ENCODE data around the gene SHOC2. TPM values are rescaled to one million over a fixed set of nuclear protein-coding genes. Genes with fewer than 3 reads are reported as not detected.
A peak's percentile ranks its signal among the peaks of the same experiment; 100 is the strongest.

Gene SHOC2
- total RNA-seq, 1 experiment from 2014 or later, result 59.8 TPM

DNA sequence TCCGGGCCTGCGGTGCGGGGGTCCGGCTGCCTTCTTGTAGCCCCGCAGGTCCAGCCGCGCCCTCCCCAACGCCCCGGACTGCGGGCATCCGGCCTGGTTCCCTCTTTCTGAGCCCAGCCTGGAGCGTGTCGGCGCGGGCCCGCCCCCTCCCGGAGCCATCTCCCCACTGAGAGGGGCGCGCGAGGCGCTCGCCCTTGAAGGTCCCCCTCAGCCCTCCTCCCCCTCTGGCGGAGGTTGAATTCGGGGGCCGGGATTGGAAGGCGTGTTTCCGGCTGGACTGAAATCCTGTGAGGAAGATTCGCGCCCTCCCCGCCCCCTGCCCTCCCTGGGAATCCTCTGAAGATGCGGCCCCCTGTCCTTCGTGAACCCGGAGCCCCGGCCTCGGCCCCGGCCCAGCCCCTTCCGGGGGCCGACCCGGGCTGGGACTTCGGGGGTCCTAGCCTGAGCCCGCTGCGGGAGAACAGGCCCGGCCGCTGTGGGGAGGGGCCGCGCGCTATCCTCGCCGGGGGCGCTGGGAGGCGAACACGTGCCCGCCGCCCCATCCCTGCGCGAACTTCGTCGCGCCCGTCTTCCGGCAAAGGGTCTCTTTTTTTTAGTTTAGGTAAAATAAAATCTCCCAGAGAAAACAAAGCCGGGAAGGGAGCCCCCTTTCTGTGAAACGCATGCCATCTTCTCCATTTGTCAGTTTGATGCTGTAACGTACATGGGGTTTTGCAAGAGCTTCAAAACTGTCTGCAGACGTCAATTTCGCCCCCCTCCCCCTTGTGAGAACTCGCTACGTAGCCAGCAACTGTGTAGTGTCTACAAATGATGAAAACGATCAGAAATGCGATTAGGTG is 47.0 kb upstream of the SHOC2 start:
- peak; percentile 86 for DNase-seq (ENCODE audit: unreplicated experiment)
- TSS peak; percentile 70 for BruUV-seq (replicated peaks)
- H3K4me1 Mint-ChIP-seq (ENCODE audit: insufficient read depth, unreplicated experiment), result peaks cover 33% of the 10 kb centered on the region
- intact Hi-C loops (cut with micrococcal nuclease), result loop anchor here (1.0 to 5.0 kb wide), 2 partner anchors 126 to 565 kb away; no protein-coding TSS in a partner anchor
- no peaks in the 10 kb centered on the region for H3K27me3 Mint-ChIP-seq (ENCODE audit: insufficient read depth, unreplicated experiment)
- no peak for TF ChIP-seq CTCF (IDR thresholded peaks at IDR 0.05; ENCODE audit: unreplicated experiment)
- peak overlapping the region; percentile 91 for H3K27ac Mint-ChIP-seq (ENCODE audit: low read depth, unreplicated experiment)
- peaks cover 38% of the 10 kb centered on the region for H3K36me3 Mint-ChIP-seq (ENCODE audit: insufficient read depth, unreplicated experiment)
- ChIA-PET CTCF (interaction anchor here (0.6 to 1.9 kb wide), 8 partner anchors 10 to 260 kb away, joined by 3 to 7 read pairs (median 3); no protein-coding TSS in a partner anchor), POLR2A (interaction anchor here (0.7 to 2.3 kb wide), 39 partner anchors 8 to 568 kb away, joined by 3 to 97 read pairs (median 5); partner anchors contain the start of genes BBIP1, SHOC2 and SMNDC1)
- H3K4me3 Mint-ChIP-seq (ENCODE audit: unreplicated experiment), result peak overlapping the region; percentile 78
- no peaks in the 10 kb centered on the region for H3K9me3 Mint-ChIP-seq (ENCODE audit: unreplicated experiment)

DNA sequence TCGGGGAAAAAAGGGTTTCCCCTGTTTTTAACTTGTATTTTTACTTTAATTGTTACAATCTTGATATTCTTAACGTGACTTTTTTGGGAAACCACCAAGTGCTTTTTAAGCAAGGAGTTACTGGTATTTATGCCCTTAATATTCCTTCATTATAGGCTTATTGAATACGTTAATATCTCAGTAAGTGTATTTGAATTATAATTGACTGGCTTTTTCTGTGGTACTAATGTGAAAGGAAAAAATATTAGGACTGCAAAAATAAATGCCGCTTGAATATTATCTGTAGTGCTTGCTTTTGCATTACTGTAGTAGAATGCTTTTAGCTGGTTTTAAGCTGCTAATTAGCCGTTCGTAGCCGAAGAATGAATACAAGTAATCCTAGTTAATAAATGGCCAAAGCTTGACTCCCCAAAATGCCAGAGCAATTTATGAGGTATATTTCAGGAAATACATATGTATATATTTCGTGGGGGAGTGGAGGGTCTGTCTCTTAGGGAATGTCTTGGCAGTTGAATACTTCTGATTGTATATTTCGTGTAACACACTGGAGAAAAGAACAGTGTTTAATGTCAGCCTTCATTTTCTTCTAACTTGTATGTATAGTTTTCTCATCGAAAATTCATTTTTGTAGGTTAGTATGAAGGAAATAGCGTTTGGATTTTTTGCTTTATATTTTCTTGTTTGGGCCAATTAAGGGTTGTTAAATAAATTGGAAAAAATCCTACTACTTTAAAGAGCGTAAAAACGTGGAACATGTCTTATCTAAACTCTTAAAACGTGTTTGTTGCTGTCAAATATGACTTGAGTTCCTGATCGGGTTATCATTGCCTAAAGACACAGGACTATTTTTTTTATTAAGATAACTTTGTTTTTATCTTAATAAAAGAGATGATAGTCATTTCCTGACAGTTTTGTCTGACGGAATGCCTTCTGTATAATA is 46.1 kb upstream of the SHOC2 start:
- peaks cover 31% of the 10 kb centered on the region for H3K4me1 Mint-ChIP-seq (ENCODE audit: insufficient read depth, unreplicated experiment)
- peak overlapping the region; percentile 78 for H3K4me3 Mint-ChIP-seq (ENCODE audit: unreplicated experiment)
- TSS peak; percentile 64 for BruUV-seq (replicated peaks)
- intact Hi-C loops (cut with micrococcal nuclease), result loop anchor here (1.0 to 5.0 kb wide), 2 partner anchors 127 to 566 kb away; no protein-coding TSS in a partner anchor
- CTCF ChIA-PET, result interaction anchor here (0.5 to 1.9 kb wide), 9 partner anchors 10 to 252 kb away, joined by 3 to 7 read pairs (median 3); no protein-coding TSS in a partner anchor
- TF ChIP-seq CTCF (IDR thresholded peaks at IDR 0.05; ENCODE audit: unreplicated experiment), result no peak
- H3K9me3 Mint-ChIP-seq (ENCODE audit: unreplicated experiment), result no peaks in the 10 kb centered on the region
- no peaks in the 10 kb centered on the region for H3K27me3 Mint-ChIP-seq (ENCODE audit: insufficient read depth, unreplicated experiment)
- H3K36me3 Mint-ChIP-seq (ENCODE audit: insufficient read depth, unreplicated experiment), result peaks cover 46% of the 10 kb centered on the region
- POLR2A ChIA-PET, result interaction anchor here (0.7 to 2.3 kb wide), 34 partner anchors 8 to 569 kb away, joined by 3 to 97 read pairs (median 4); partner anchors contain the start of genes BBIP1, SHOC2 and SMNDC1
- H3K27ac Mint-ChIP-seq (ENCODE audit: low read depth, unreplicated experiment), result peak overlapping the region; percentile 64
- no peak for DNase-seq (ENCODE audit: unreplicated experiment)

- H3K9me3 Mint-ChIP-seq (ENCODE audit: unreplicated experiment), result no peaks in the 10 kb centered on the region
- H3K4me3 Mint-ChIP-seq (ENCODE audit: unreplicated experiment), result peak overlapping the region; percentile 78
- H3K27me3 Mint-ChIP-seq (ENCODE audit: insufficient read depth, unreplicated experiment), result no peaks in the 10 kb centered on the region
- peak overlapping the region; percentile 64 for H3K27ac Mint-ChIP-seq (ENCODE audit: low read depth, unreplicated experiment)
- POLR2A ChIA-PET, result interaction anchor here (0.7 to 2.3 kb wide), 15 partner anchors 8 to 263 kb away, joined by 3 to 97 read pairs (median 6); no protein-coding TSS in a partner anchor
- intact Hi-C loops (cut with micrococcal nuclease), result loop anchor here (5.0 kb wide), 1 partner anchor 567 kb away; no protein-coding TSS in a partner anchor
- CTCF ChIA-PET, result interaction anchor here (1.1 to 1.9 kb wide), 3 partner anchors 20 to 128 kb away, joined by 3 to 5 read pairs (median 5); no protein-coding TSS in a partner anchor
- no peak for TF ChIP-seq CTCF (IDR thresholded peaks at IDR 0.05; ENCODE audit: unreplicated experiment)
- DNase-seq (ENCODE audit: unreplicated experiment), result no peak
- peaks cover 38% of the 10 kb centered on the region for H3K4me1 Mint-ChIP-seq (ENCODE audit: insufficient read depth, unreplicated experiment)
- BruUV-seq (replicated peaks), result no TSS peak
- peaks cover 53% of the 10 kb centered on the region for H3K36me3 Mint-ChIP-seq (ENCODE audit: insufficient read depth, unreplicated experiment)
These were observed 45.5 kb upstream of the SHOC2 start for GRCh38 chr10:110873951-110874350.
